GM12892 (cell line): ENCODE measurements around the gene PDE6G.

Source experiments
- DNase-seq: peaks from one replicate; pipeline ENCODE4 v3.0.0; 2011; ENCODE audit not compliant: insufficient read length
- FAIRE-seq: peaks from 2 replicates; lab custom pipeline; 2011; peaks lifted over from hg19 to GRCh38; lab: Jason Lieb, UNC
- POLR2A ChIP-seq: IDR thresholded peaks from 2 replicates; pipeline ENCODE4 v1.6.1; 2011; ENCODE audit warnings: low read depth, low read length, control low read depth
- POLR2AphosphoS5 ChIP-seq: IDR thresholded peaks from 2 replicates; pipeline ENCODE4 v1.6.1; 2011; ENCODE audit warnings: low read depth, low read length, control low read depth
- TAF1 ChIP-seq: IDR thresholded peaks from 2 replicates; pipeline ENCODE4 v1.6.1; 2011; ENCODE audit warnings: low read depth, mild to moderate bottlenecking, control low read depth, low read length, borderline replicate concordance

PDE6G gene

GRCh38 chr17:81667754-81668153 lies 11.4 kb upstream of the PDE6G start:
- TF ChIP-seq TAF1 (no peak), POLR2A (no peak), POLR2AphosphoS5 (no peak)
- FAIRE-seq (no peak), DNase-seq (no peak)

GRCh38 chr17:81666342-81667191 lies 10.2 kb upstream of the PDE6G start, which contains the start of the genes CCDC137 and OXLD1:
Gene CCDC137, plus strand, starts transcription at chr17:81666737. Its CDS starts 30 bp downstream, at chr17:81666767.
Gene OXLD1, minus strand, starts transcription at chr17:81666605. Its CDS starts 28 bp downstream, at chr17:81666577.
- peak; percentile 99 for DNase-seq
- TF ChIP-seq POLR2AphosphoS5, result peak; percentile 97
- TF ChIP-seq POLR2A, result peak; percentile 98
- peak; percentile 94 for TF ChIP-seq TAF1
- peak; percentile 94 for FAIRE-seq

- FAIRE-seq (no peak), DNase-seq (no peak)
- TF ChIP-seq POLR2A, result no peak
- no peak for TF ChIP-seq TAF1
- no peak for TF ChIP-seq POLR2AphosphoS5
Measured at GRCh38 chr17:81666092-81666341, 9.7 kb upstream of the PDE6G start.

GRCh38 chr17:81665205-81666091 lies 9.1 kb upstream of the PDE6G start:
- TF ChIP-seq POLR2AphosphoS5 (no peak; the same call in 1 of the 2 replicates), TAF1 (no peak), POLR2A (peak; percentile 53)
- DNase-seq, result peak; percentile 65
- peak; percentile 57 for FAIRE-seq

- FAIRE-seq (no peak), DNase-seq (no peak)
- TF ChIP-seq TAF1 (no peak), POLR2AphosphoS5 (0 out of 2 replicates have a peak, but pooled peaks have one; percentile 15), POLR2A (no peak)
Measured at GRCh38 chr17:81664051-81664470, 7.7 kb upstream of the PDE6G start.

GRCh38 chr17:81662002-81662401 lies 5.7 kb upstream of the PDE6G start:
- no peak for FAIRE-seq
- TF ChIP-seq POLR2AphosphoS5, result no peak
- TF ChIP-seq POLR2A, result no peak
- no peak for TF ChIP-seq TAF1
- no peak for DNase-seq

GRCh38 chr17:81660441-81660840 lies 4.1 kb upstream of the PDE6G start:
- FAIRE-seq (no peak), DNase-seq (no peak)
- TF ChIP-seq TAF1, result no peak
- no peak for TF ChIP-seq POLR2AphosphoS5
- no peak for TF ChIP-seq POLR2A

GRCh38 chr17:81659038-81659437 lies 2.7 kb upstream of the PDE6G start:
- no peak for DNase-seq
- FAIRE-seq, result no peak
- TF ChIP-seq TAF1 (no peak), POLR2A (no peak), POLR2AphosphoS5 (no peak)

- no peak for FAIRE-seq
- peak; percentile 9 for DNase-seq
- TF ChIP-seq POLR2A (no peak), POLR2AphosphoS5 (no peak), TAF1 (no peak)
Measured at GRCh38 chr17:81656835-81657234, 493 bp upstream of the PDE6G start.

- TF ChIP-seq TAF1 (no peak), POLR2A (no peak), POLR2AphosphoS5 (no peak)
- DNase-seq, result peak; percentile 18
- FAIRE-seq, result no peak
Measured at GRCh38 chr17:81655378-81656117, 794 bp downstream of the PDE6G start.
